ENCODE data around the gene KDM4C. TPM values are rescaled to one million over a fixed set of nuclear protein-coding genes. Genes with fewer than 3 reads are reported as not detected.

KDM4C gene
- total and polyA plus RNA-seq, 2 of the 13 experiments (the other 11 are each of a cell fraction or from before 2014, with no cell fraction given): 19.4 to 23.6 TPM

GRCh38 chr9:6764011-6764410, 6.2 kb downstream of the KDM4C start:
- no peak for ATAC-seq
- WGBS (ENCODE audit: low lambda C conversion rate): 96% methylated on average over 2 of the region's 2 CpGs

More at GRCh38 chr9:6764011-6764410, 6.2 kb downstream of the KDM4C start:
- intact Hi-C loops (cut with micrococcal nuclease; ENCODE audit: unreplicated experiment) (no loop called here), in situ Hi-C loops (cut with HindIII; ENCODE audit: extremely low pct_ligation_motif_present, low pct_unique_long_range_greater_than_20kb) (no loop called here)
- ChIA-PET POLR2A (interaction anchor here (1.0 kb wide), 1 partner anchor 25 kb away, joined by 4 read pairs; no protein-coding TSS in a partner anchor), CTCF (ENCODE audit: low intra/inter-chr PET ratio, low total read pairs) (no interaction called here)
- H3K27ac ChIP-seq (ENCODE audit: extremely low read length, insufficient read depth, low read length): no peak overlapping the region
- peaks cover 65% of the 10 kb centered on the region for H3K4me1 ChIP-seq (ENCODE audit: insufficient read depth, low read length)
- H4K20me1 ChIP-seq (ENCODE audit: insufficient read depth, low read length): 0 out of 2 replicates have a peak, but pooled peaks cover 6% of the 10 kb centered on the region
- DNase-seq (ENCODE audit: low spot score) (no peak), FAIRE-seq (no peak)
- TF ChIP-seq FOXA1 (IDR thresholded peaks at IDR 0.05): no peak
- TF ChIP-seq FOXA1 (CRISPR knock-in tag; IDR thresholded peaks at IDR 0.05): no peak
- no peak for TF ChIP-seq REL (CRISPR knock-in tag; conservative IDR thresholded peaks at IDR 0.05)
- TF ChIP-seq ZNF720 (CRISPR knock-in tag; IDR thresholded peaks at IDR 0.05): no peak
- no peak for TF ChIP-seq MNT (IDR thresholded peaks at IDR 0.05)
- TF ChIP-seq ZNF432 (CRISPR knock-in tag; IDR thresholded peaks at IDR 0.05; ENCODE audit: borderline replicate concordance): no peak
- no peak for TF ChIP-seq ZBTB46 (CRISPR knock-in tag; IDR thresholded peaks at IDR 0.05; ENCODE audit: borderline replicate concordance)
- no peak for TF ChIP-seq KAT2B (IDR thresholded peaks at IDR 0.05; ENCODE audit: borderline replicate concordance, low read depth, low read length)
- TF ChIP-seq ZNF12 (CRISPR knock-in tag; IDR thresholded peaks at IDR 0.05): no peak
- no peak for TF ChIP-seq HIC2 (CRISPR knock-in tag; IDR thresholded peaks at IDR 0.05; ENCODE audit: low read depth)
- no peak for TF ChIP-seq ZFP1 (CRISPR knock-in tag; IDR thresholded peaks at IDR 0.05)
- TF ChIP-seq ZNF501 (CRISPR knock-in tag; IDR thresholded peaks at IDR 0.05): no peak
- no peak for TF ChIP-seq ZNF260 (CRISPR knock-in tag; IDR thresholded peaks at IDR 0.05; ENCODE audit: borderline replicate concordance, low read depth)
- no peak for TF ChIP-seq RXRA (CRISPR knock-in tag; IDR thresholded peaks at IDR 0.05)
- no peak for TF ChIP-seq ZNF605 (CRISPR knock-in tag; IDR thresholded peaks at IDR 0.05)
- TF ChIP-seq SP1 (IDR thresholded peaks at IDR 0.05): no peak
- no peak for TF ChIP-seq SP1 (CRISPR knock-in tag; IDR thresholded peaks at IDR 0.05)
- TF ChIP-seq ZNF251 (CRISPR knock-in tag; IDR thresholded peaks at IDR 0.05): no peak
- TF ChIP-seq ZZZ3 (CRISPR knock-in tag; IDR thresholded peaks at IDR 0.05; ENCODE audit: borderline replicate concordance): no peak
- TF ChIP-seq IRF2 (CRISPR knock-in tag; IDR thresholded peaks at IDR 0.05): no peak
- TF ChIP-seq CBX2 (IDR thresholded peaks at IDR 0.05; ENCODE audit: low read depth, low read length): no peak
- TF ChIP-seq CBX2 (CRISPR knock-in tag; IDR thresholded peaks at IDR 0.05; ENCODE audit: low read depth): no peak
- no peak for TF ChIP-seq NFYB (CRISPR knock-in tag; IDR thresholded peaks at IDR 0.05)
- H2AFZ ChIP-seq (ENCODE audit: low read length): no peak overlapping the region
- no peaks in the 10 kb centered on the region for H3K9me3 ChIP-seq (ENCODE audit: low read length)
- H3K4me3 ChIP-seq (replicated peaks in 1 of 3; ENCODE audit: insufficient read depth in 1 of 3, low read depth in 2 of 3, low read length in 3 of 3): no peak overlapping the region
- BruUV-seq (replicated peaks): no TSS peak
- H3K79me2 ChIP-seq (ENCODE audit: insufficient read depth, low read length): peaks cover 87% of the 10 kb centered on the region
- no peak overlapping the region for H3K9ac ChIP-seq (ENCODE audit: insufficient read depth, low read depth, low read length)
- no peaks in the 10 kb centered on the region; a peak in 1 of 5 replicates for H3K27me3 ChIP-seq (ENCODE audit: control insufficient read depth in 1 of 2, insufficient read depth in 2 of 2, low read length in 2 of 2)
- no peak overlapping the region for H3K4me2 ChIP-seq (ENCODE audit: low read depth, low read length)
- no peaks in the 10 kb centered on the region for H3K36me3 ChIP-seq (replicated peaks in 1 of 2; ENCODE audit: control insufficient read depth in 1 of 2, insufficient read depth in 2 of 2, low read length in 2 of 2)
